Activated T-helper 1 cell treated with anti-CD3 and anti-CD28 coated beads, Interleukin-12 subunit alpha, Interleukin-12 subunit beta, Interleukin-2, Interleukin-4 antibody, amounts not matched to agents 30 ng/mL and 10 ng/mL and 1 ng/mL, durations not matched to agents 14 hours and 24 hours and 36 hours (primary cell): Measurements from ENCODE around the gene RPL18A. TPM values are rescaled to one million over a fixed set of nuclear protein-coding genes. Genes with fewer than 3 reads are reported as not detected.
A peak's percentile ranks its signal among the peaks of the same experiment; 100 is the strongest.

Experiments used
- DNase-seq: peaks from one replicate; pipeline ENCODE4 v3.0.0; 2021; ENCODE audit warnings: low spot score
- H3K27ac Mint-ChIP-seq: one replicate; pipeline ENCODE4 v1.8.0; 2021; ENCODE audit warnings: mild to moderate bottlenecking, mixed read lengths
- H3K27me3 Mint-ChIP-seq: one replicate; pipeline ENCODE4 v1.8.0; 2022; ENCODE audit warnings: mild to moderate bottlenecking, moderate library complexity, mixed read lengths; ENCODE audit not compliant: insufficient read depth
- H3K36me3 Mint-ChIP-seq: one replicate; pipeline ENCODE4 v1.8.0; 2021; ENCODE audit warnings: low read depth, mixed read lengths
- H3K4me1 Mint-ChIP-seq: one replicate; pipeline ENCODE4 v1.8.0; 2021; ENCODE audit warnings: low read depth, mixed read lengths
- H3K4me3 Mint-ChIP-seq: one replicate; pipeline ENCODE4 v1.8.0; 2021; ENCODE audit warnings: mild to moderate bottlenecking, moderate library complexity, mixed read lengths
- H3K9me3 Mint-ChIP-seq: one replicate; pipeline ENCODE4 v1.8.0; 2021; ENCODE audit warnings: mixed read lengths
- intact Hi-C: fragments of 100-400 bp; cut with micrococcal nuclease; formaldehyde crosslinking; loops from one replicate; pipeline ENCODE4 v1.15.1; 2024
- total RNA-seq: library from RNA; stranded (reverse); gene quantifications from 2 replicates; pipeline ENCODE4 v1.2.3, GENCODE V29; 2022

RPL18A gene
- total RNA-seq, 1 donor from 2014 or later, result 2,556 TPM

GRCh38 chr19:17865364-17866311 is 5.9 kb downstream of the RPL18A start:
- DNase-seq, result no peak
- intact Hi-C loops, result no loop called here
- Mint-ChIP-seq H3K9me3 (no peaks in the 10 kb centered on the region), H3K36me3 (peaks cover 43% of the 10 kb centered on the region), H3K27ac (no peak overlapping the region), H3K4me3 (no peak overlapping the region), H3K4me1 (peaks cover 17% of the 10 kb centered on the region), H3K27me3 (peaks cover 4% of the 10 kb centered on the region)

GRCh38 chr19:17866312-17866963 is 6.7 kb downstream of the RPL18A start:
- peaks cover 4% of the 10 kb centered on the region for H3K27me3 Mint-ChIP-seq
- H3K4me3 Mint-ChIP-seq, result no peak overlapping the region
- intact Hi-C loops, result no loop called here
- H3K4me1 Mint-ChIP-seq, result peaks cover 10% of the 10 kb centered on the region
- peaks cover 35% of the 10 kb centered on the region for H3K36me3 Mint-ChIP-seq
- H3K27ac Mint-ChIP-seq, result peak overlapping the region; percentile 14
- DNase-seq, result no peak
- no peaks in the 10 kb centered on the region for H3K9me3 Mint-ChIP-seq

- intact Hi-C loops, result no loop called here
- no peak overlapping the region for H3K27ac Mint-ChIP-seq
- H3K27me3 Mint-ChIP-seq, result peaks cover 4% of the 10 kb centered on the region
- H3K9me3 Mint-ChIP-seq, result no peaks in the 10 kb centered on the region
- no peak for DNase-seq
- H3K36me3 Mint-ChIP-seq, result peaks cover 30% of the 10 kb centered on the region
- no peak overlapping the region for H3K4me3 Mint-ChIP-seq
- H3K4me1 Mint-ChIP-seq, result peaks cover 9% of the 10 kb centered on the region
Observed at GRCh38 chr19:17866964-17867486, 7.3 kb downstream of the RPL18A start.

- H3K4me3 Mint-ChIP-seq, result no peak overlapping the region
- DNase-seq, result no peak
- peaks cover 4% of the 10 kb centered on the region for H3K27me3 Mint-ChIP-seq
- peaks cover 6% of the 10 kb centered on the region for H3K4me1 Mint-ChIP-seq
- H3K27ac Mint-ChIP-seq, result no peak overlapping the region
- intact Hi-C loops, result no loop called here
- no peaks in the 10 kb centered on the region for H3K9me3 Mint-ChIP-seq
- peaks cover 20% of the 10 kb centered on the region for H3K36me3 Mint-ChIP-seq
Observed at GRCh38 chr19:17868669-17869068, 9.0 kb downstream of the RPL18A start.

GRCh38 chr19:17869114-17869608 is 9.5 kb downstream of the RPL18A start:
- Mint-ChIP-seq H3K4me3 (no peak overlapping the region), H3K9me3 (no peaks in the 10 kb centered on the region), H3K27ac (no peak overlapping the region), H3K4me1 (peaks cover 4% of the 10 kb centered on the region), H3K27me3 (peaks cover 4% of the 10 kb centered on the region), H3K36me3 (peaks cover 16% of the 10 kb centered on the region)
- intact Hi-C loops, result no loop called here
- DNase-seq, result no peak

- Mint-ChIP-seq H3K27ac (no peak overlapping the region), H3K36me3 (peaks cover 2% of the 10 kb centered on the region), H3K4me3 (peak overlapping the region; percentile 86), H3K9me3 (no peaks in the 10 kb centered on the region), H3K4me1 (peaks cover 4% of the 10 kb centered on the region), H3K27me3 (peaks cover 4% of the 10 kb centered on the region)
- DNase-seq, result no peak
- intact Hi-C loops, result loop anchor here (5.0 kb wide), 1 partner anchor 126 kb away; no protein-coding TSS in a partner anchor
Observed at GRCh38 chr19:17871032-17871877, 11.5 kb downstream of the RPL18A start.

GRCh38 chr19:17871878-17872250 is 12.2 kb downstream of the RPL18A start, which contains the start of gene SLC5A5:
Gene SLC5A5 (plus strand): TSS chr19:17871945. CDS start chr19:17872320, 375 bp downstream.
- DNase-seq, result no peak
- intact Hi-C loops, result loop anchor here (5.0 kb wide), 1 partner anchor 125 kb away; no protein-coding TSS in a partner anchor
- H3K9me3 Mint-ChIP-seq, result no peaks in the 10 kb centered on the region
- H3K27ac Mint-ChIP-seq, result peak within 1 kb of the TSS; percentile 74
- peak within 1 kb of the TSS; percentile 86 for H3K4me3 Mint-ChIP-seq
- peaks cover 4% of the 10 kb centered on the region for H3K4me1 Mint-ChIP-seq
- peaks cover 4% of the 10 kb centered on the region for H3K27me3 Mint-ChIP-seq
- H3K36me3 Mint-ChIP-seq, result peaks cover 2% of the 10 kb centered on the region

GRCh38 chr19:17872251-17873001 is 12.7 kb downstream of the RPL18A start:
- peak overlapping the region; percentile 86 for H3K4me3 Mint-ChIP-seq
- no peaks in the 10 kb centered on the region for H3K9me3 Mint-ChIP-seq
- peaks cover 2% of the 10 kb centered on the region for H3K36me3 Mint-ChIP-seq
- peaks cover 4% of the 10 kb centered on the region for H3K27me3 Mint-ChIP-seq
- H3K27ac Mint-ChIP-seq, result peak overlapping the region; percentile 48
- peak; percentile 48 for DNase-seq
- peaks cover 4% of the 10 kb centered on the region for H3K4me1 Mint-ChIP-seq
- intact Hi-C loops, result loop anchor here (5.0 kb wide), 1 partner anchor 125 kb away; no protein-coding TSS in a partner anchor

- peak; percentile 50 for DNase-seq
- peaks cover 4% of the 10 kb centered on the region for H3K4me1 Mint-ChIP-seq
- no peaks in the 10 kb centered on the region for H3K9me3 Mint-ChIP-seq
- peaks cover 2% of the 10 kb centered on the region for H3K36me3 Mint-ChIP-seq
- H3K4me3 Mint-ChIP-seq, result peak overlapping the region; percentile 86
- no peaks in the 10 kb centered on the region for H3K27me3 Mint-ChIP-seq
- H3K27ac Mint-ChIP-seq, result no peak overlapping the region
- intact Hi-C loops, result loop anchor here (1.0 to 5.0 kb wide), 6 partner anchors 15 to 335 kb away; partner anchors contain the start of gene RPL18A
Observed at GRCh38 chr19:17873786-17874757, 14.4 kb downstream of the RPL18A start.

GRCh38 chr19:17874758-17875135 is 15.0 kb downstream of the RPL18A start:
- Mint-ChIP-seq H3K27ac (no peak overlapping the region), H3K9me3 (no peaks in the 10 kb centered on the region), H3K4me1 (peaks cover 4% of the 10 kb centered on the region), H3K27me3 (no peaks in the 10 kb centered on the region), H3K36me3 (peaks cover 2% of the 10 kb centered on the region), H3K4me3 (peak overlapping the region; percentile 47)
- DNase-seq, result no peak
- intact Hi-C loops, result loop anchor here (1.0 to 5.0 kb wide), 6 partner anchors 15 to 335 kb away; partner anchors contain the start of gene RPL18A

- Mint-ChIP-seq H3K36me3 (no peaks in the 10 kb centered on the region), H3K27me3 (peaks cover 2% of the 10 kb centered on the region), H3K4me1 (no peaks in the 10 kb centered on the region), H3K27ac (no peak overlapping the region), H3K4me3 (no peak overlapping the region), H3K9me3 (no peaks in the 10 kb centered on the region)
- DNase-seq, result no peak
- intact Hi-C loops, result no loop called here
Observed at GRCh38 chr19:17877696-17878095, 18.0 kb downstream of the RPL18A start.
